ENCODE measurements around the gene MRPL55.

GRCh38 chr1:228068359-228068758 lies 40.7 kb downstream of the MRPL55 start:
- TF ChIP-seq CTCF (conservative IDR thresholded peaks at IDR 0.05; ENCODE audit: low read depth, low read length), result no peak
- TF ChIP-seq EZH2 (IDR thresholded peaks at IDR 0.05; ENCODE audit: borderline replicate concordance, low read depth, low read length, poor library complexity, severe bottlenecking), result no peak

Data from A673 (cell line).